ENCODE measurements around the gene OTUB2.

Gene OTUB2

GRCh38 chr14:93997082-93997481 lies 29.1 kb upstream of the OTUB2 start, which contains the start of gene CCDC197:
TSS of gene CCDC197 (plus strand) at chr14:93997301. CDS start at chr14:93998132, 831 bp downstream.
- DNase-seq (ENCODE audit: low read depth) = no peak

- DNase-seq (ENCODE audit: low read depth) = no peak
Measured at GRCh38 chr14:93997916-93998870, 27.9 kb upstream of the OTUB2 start.

GRCh38 chr14:93998871-93999403 lies 27.2 kb upstream of the OTUB2 start:
- DNase-seq (ENCODE audit: low read depth) = no peak

DNA sequence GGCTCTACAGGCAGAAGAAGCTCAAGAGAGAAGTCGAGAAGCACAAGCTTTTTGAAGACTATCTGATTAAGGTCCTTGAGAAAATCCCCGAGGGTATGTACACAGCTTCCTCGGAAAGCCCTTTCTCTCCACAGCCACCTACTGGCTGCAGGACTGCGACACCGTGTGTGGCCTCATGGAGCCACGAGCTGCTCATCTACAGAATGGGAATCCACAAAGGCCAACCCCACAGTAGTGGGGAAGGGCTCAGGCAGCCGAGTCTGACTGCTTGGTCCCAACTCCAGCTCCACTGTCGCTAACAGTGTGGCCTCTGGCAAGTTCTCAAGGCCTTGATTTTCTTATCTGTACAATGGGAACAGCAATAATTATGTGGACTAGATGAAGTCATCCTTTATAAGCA lies 26.6 kb upstream of the OTUB2 start:
- no peak for DNase-seq (ENCODE audit: low read depth)

DNA sequence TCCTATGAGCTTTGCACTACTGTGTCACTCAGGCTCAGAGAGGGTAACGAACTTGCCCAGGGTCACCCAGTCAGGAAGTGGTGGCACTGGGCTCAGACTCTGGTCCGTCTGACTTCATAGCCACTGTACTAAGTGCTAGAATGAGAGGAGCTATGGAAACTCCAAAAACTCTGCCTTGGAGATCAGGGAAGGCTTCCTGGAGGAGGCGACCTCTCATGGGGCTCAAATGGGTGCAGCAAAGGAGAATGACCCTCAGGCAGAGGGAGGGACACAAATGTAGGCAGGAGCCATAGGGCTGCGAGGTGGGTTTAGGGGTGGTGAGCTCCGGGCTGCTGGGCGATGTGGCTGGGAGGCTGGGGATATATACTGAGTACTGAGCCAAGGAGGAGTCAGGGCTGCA lies 25.9 kb upstream of the OTUB2 start:
- DNase-seq (ENCODE audit: low read depth) = no peak

DNA sequence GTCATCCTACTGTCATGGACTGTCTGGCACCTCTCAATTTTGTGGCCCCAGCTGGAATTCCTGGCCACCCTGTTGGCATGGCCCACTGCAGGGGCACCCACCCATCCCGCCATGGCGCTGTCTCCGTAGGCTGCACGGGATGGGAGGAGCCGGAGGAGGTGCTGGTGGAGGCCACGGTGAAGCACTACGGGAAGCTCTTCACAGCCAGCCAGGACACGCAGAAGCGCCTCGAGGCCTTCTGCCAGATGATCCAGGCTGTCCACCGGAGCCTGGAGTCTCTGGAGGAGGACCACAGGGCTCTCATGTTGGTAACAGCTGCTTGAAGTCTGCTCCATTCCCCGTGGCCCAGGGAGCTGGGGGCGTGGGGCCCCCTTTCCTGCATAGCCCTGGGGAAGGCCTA lies 25.1 kb upstream of the OTUB2 start:
- DNase-seq (ENCODE audit: low read depth) = no peak

- DNase-seq (ENCODE audit: low read depth) = no peak
Measured at GRCh38 chr14:94001501-94002396, 24.4 kb upstream of the OTUB2 start.

DNA sequence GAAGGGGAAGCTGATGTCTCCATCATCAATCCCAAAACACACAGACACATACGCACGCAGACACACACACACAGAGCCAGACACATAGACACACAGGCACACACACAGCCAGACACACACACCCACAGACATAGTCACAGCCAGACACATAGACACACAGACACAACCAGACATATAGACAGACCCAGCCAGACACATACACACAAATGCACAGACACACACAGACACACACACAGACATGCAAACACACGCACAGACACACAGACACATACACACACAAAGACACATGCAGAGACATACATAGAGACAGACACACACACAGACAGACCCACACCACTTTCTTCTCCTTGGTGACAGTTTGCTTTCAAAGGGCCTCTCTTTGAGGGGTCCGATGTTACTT lies 22.7 kb upstream of the OTUB2 start:
- DNase-seq (ENCODE audit: low read depth) = no peak

DNA sequence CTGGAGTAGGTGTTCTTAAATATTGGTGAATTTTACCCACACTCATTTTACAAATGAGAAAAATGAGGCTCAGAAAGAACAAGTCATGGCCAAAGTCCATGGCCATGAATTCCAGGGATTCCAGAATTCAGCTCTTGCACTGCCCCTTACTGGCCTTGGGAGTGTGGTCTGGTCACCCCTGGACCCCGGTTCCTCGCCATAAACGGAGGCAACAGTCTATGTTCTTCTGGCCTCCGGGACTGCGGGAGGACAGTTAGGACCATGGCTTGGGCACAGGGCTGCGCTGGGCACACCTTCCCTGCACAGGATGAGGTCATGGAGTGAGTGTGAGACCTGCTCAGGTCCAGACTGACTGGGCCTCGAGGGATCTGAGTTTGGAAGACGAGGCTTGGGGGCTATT lies 22.1 kb upstream of the OTUB2 start:
- DNase-seq (ENCODE audit: low read depth) = no peak

DNA sequence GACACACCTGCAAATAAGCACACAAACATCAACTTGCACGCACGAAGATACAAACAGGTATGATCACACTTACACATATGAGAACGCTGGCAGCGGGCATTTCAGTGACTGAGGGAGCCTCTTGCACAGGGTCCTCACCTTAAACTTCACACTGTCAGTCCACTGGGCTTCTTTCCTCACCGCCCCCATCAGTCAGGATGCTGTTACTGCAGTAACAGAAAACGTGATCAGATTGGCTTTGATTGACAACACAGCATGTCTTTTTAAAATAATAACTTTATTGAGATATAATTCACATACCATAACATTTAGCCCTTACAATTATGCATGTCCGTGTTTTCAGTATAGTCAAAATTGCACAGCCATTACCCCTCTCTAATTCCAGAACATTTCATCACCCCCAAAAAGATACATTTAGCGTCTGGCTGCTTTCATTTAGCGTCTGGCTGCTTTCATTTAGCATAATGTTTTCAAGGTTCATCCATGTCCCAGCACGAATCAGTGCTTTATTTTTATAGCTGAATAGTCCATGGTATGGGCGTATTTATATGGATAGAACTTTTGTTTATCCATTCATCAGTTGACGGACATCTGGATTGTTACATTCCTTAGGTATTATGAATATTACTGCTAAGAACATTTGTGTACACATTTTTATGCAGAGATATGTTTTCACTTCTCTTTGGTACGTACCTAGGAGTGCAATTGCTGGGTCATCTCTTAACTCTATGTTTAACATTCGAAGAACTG lies 20.6 kb upstream of the OTUB2 start:
- DNase-seq (ENCODE audit: low read depth) = no peak

DNA sequence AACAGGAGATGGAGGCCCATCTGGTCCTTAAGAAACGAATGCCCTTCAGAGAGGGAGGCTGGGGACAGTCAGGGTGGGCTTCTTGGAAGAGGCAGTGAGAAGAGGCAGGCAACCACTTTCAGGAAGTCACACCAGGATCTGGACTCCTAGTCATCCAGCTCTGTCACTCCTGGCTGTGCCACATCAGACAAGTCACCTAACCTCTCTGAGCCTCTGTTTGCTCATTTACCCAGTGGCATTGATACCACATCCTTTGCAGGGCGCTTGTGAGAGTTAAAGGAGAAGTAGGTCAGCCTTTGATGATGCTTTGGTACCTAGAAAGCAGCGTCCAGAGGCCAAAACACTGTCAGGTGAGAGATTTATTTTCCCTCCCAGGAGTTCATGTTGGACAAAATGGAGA lies 17.9 kb upstream of the OTUB2 start:
- DNase-seq (ENCODE audit: low read depth) = no peak

DNA sequence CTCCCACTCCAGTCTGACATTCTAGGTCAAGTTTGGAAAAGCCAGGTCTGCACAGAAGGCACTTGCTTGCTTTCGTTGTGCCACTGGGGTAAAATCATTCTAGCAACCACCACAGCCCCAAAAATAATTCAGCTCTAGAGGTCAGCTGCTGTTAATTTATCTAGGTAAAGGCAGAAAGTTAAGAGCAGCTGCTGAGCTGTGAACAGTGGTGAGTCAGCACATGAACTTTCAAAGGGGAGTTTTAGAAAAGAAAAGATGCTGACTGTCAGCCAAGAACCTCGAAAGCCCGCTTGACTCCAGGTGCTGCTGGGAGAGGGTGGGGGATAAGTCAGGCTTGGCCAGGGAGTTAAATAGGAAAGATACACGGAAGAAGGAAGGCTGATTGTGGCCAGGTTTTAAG lies 16.4 kb upstream of the OTUB2 start:
- DNase-seq (ENCODE audit: low read depth) = no peak

GRCh38 chr14:94010625-94011024 lies 15.5 kb upstream of the OTUB2 start:
- DNase-seq (ENCODE audit: low read depth) = no peak

DNA sequence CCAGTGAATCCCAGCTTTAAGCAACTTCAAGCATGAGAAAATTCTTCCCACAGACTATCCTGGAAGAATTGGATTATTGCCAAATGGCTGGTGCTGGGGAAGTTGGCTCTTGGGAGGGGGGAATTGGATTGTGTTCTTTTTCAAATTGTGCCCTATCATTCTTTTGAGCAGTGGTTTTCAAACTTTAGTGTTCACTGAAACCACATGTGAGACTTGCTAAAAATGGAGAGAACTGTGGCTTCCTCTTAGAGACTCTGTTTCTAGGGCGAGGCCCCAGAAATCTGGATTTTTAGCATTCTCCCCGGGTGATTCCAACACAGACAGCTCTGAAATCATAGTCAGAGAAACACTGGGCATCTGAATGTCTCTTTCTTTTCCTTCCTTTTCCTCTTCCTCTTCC lies 14.3 kb upstream of the OTUB2 start:
- peak; percentile 29 for DNase-seq (ENCODE audit: low read depth)

DNA sequence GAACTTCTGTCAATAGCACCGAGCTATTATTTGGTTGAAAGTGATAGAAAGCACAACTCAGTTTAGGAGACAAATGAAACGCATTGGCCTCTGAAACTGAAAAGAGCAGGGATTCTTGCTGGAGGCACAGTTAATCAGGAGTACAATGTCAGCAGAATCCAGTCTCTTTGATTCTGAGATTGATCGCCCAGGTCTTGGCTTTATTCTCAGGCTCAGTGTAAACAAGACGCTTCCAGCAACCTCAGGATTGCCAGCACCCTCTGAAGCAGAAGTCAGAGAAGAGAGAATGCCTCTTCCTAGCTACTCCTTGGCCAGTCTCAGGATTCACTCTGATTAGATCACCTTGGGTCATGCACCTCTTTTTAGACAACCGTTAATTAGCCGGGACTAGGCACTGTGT lies 11.8 kb upstream of the OTUB2 start:
- DNase-seq (ENCODE audit: low read depth) = no peak

DNA sequence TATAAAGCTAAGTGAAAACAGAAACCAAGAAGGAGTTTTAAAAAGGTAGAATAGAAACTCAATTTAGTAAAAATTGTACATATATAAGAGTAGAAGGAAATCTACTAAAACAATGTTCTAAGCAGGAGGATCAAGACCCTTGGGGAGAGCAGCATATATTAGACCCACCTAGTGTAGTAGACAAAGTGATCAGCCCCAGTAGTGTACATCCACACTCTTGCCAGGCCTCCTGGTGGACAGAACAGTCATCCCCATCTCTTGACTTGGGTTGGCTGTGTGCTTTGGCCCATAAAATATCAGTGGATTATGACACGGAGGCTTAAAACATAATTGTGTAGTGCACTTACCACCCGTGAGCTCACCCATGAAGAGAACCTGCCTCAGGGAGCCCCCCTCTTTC lies 10.9 kb upstream of the OTUB2 start:
- DNase-seq (ENCODE audit: low read depth) = no peak

DNA sequence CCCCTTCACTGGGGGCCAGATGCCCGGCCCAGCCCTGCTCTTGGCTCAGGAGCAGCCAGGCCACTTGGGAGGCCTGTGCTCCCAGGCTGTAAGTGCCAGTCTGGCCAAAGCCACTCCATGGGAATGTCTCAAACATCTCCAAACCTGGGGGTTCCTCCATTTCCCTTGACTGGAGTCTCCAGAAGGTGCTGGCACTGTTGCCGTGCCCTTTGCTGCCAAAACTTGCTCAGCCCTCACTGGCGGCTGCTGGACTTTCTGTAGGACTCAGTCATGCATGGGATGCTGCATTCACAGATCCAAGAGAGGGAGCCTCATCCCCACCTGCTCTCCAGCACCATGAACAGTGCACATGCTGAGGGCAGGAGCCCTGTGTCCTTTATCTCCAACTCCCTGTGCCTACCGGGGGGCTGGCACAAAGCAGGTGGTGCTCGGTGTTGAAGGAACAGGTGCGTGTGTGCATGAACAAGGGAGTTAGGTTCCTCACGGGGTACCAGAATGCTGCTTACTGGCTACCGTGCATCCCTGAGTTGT lies 9.6 kb upstream of the OTUB2 start:
- DNase-seq (ENCODE audit: low read depth) = no peak

- no peak for DNase-seq (ENCODE audit: low read depth)
Measured at GRCh38 chr14:94018308-94018707, 7.8 kb upstream of the OTUB2 start.

GRCh38 chr14:94019329-94019728 lies 6.8 kb upstream of the OTUB2 start:
- DNase-seq (ENCODE audit: low read depth) = no peak

- DNase-seq (ENCODE audit: low read depth) = no peak
Measured at GRCh38 chr14:94020267-94020666, 5.9 kb upstream of the OTUB2 start.

- DNase-seq (ENCODE audit: low read depth) = no peak
Measured at GRCh38 chr14:94021001-94021400, 5.1 kb upstream of the OTUB2 start.
